Measurements from ENCODE around the gene TACR1.

GRCh38 chr2:75098856-75099255, 100.5 kb downstream of the TACR1 start:
- TF ChIP-seq, protein P1, sequence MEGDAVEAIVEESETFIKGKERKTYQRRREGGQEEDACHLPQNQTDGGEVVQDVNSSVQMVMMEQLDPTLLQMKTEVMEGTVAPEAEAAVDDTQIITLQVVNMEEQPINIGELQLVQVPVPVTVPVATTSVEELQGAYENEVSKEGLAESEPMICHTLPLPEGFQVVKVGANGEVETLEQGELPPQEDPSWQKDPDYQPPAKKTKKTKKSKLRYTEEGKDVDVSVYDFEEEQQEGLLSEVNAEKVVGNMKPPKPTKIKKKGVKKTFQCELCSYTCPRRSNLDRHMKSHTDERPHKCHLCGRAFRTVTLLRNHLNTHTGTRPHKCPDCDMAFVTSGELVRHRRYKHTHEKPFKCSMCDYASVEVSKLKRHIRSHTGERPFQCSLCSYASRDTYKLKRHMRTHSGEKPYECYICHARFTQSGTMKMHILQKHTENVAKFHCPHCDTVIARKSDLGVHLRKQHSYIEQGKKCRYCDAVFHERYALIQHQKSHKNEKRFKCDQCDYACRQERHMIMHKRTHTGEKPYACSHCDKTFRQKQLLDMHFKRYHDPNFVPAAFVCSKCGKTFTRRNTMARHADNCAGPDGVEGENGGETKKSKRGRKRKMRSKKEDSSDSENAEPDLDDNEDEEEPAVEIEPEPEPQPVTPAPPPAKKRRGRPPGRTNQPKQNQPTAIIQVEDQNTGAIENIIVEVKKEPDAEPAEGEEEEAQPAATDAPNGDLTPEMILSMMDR (conservative IDR thresholded peaks at IDR 0.05; ENCODE audit: low read depth, low read length): peak; percentile 72
- TF ChIP-seq EZH2 (IDR thresholded peaks at IDR 0.05; ENCODE audit: low read length, unreplicated experiment): no peak
